ENCODE data around the gene MYO1B.

- TF ChIP-seq CTCF (IDR thresholded peaks at IDR 0.05) (no peak), ZFX (IDR thresholded peaks at IDR 0.05; ENCODE audit: borderline replicate concordance) (no peak)
Measured at GRCh38 chr2:191292869-191293268, 47.7 kb downstream of the MYO1B start.

Measured in 22Rv1 (cell line).